HG02884 (cell line): Measurements from ENCODE around the gene SLC9A1.
"Not testable (repeated sequence)": the region's sequence is repeated elsewhere in the genome, so short reads cannot be mapped to it uniquely, and the experiment has no call there.

Experiments
- ATAC-seq: cut with Tn5 transposase; IDR thresholded peaks from one replicate; pipeline ENCODE4 v1.9.1; 2021; ENCODE audit warnings: mild to moderate bottlenecking, moderate library complexity; ENCODE audit not compliant: unreplicated experiment

Gene SLC9A1

GRCh38 chr1:27135541-27136235 lies 19.2 kb downstream of the SLC9A1 start:
- no peak for ATAC-seq

- no peak for ATAC-seq
These were observed 20.9 kb downstream of the SLC9A1 start for GRCh38 chr1:27133991-27134390.

- no peak for ATAC-seq
These were observed 21.8 kb downstream of the SLC9A1 start for GRCh38 chr1:27133158-27133557.

- ATAC-seq, result no peak
These were observed 22.3 kb downstream of the SLC9A1 start for GRCh38 chr1:27132624-27133023.

- ATAC-seq, result no peak
These were observed 22.8 kb downstream of the SLC9A1 start for GRCh38 chr1:27132147-27132546.

- no peak for ATAC-seq
These were observed 24.1 kb downstream of the SLC9A1 start for GRCh38 chr1:27130798-27131197.

GRCh38 chr1:27129225-27129624 lies 25.7 kb downstream of the SLC9A1 start:
- no peak for ATAC-seq

- ATAC-seq, result no peak
These were observed 27.5 kb downstream of the SLC9A1 start for GRCh38 chr1:27127419-27127818.

GRCh38 chr1:27126391-27126790 lies 28.5 kb downstream of the SLC9A1 start:
- no peak for ATAC-seq

GRCh38 chr1:27125125-27125524 lies 29.8 kb downstream of the SLC9A1 start:
- ATAC-seq, result not testable (repeated sequence)

GRCh38 chr1:27124405-27124804 lies 30.5 kb downstream of the SLC9A1 start:
- ATAC-seq, result no peak

- no peak for ATAC-seq
These were observed 32.3 kb downstream of the SLC9A1 start for GRCh38 chr1:27122652-27123051.

- no peak for ATAC-seq
These were observed 34.1 kb downstream of the SLC9A1 start for GRCh38 chr1:27120854-27121253.

- no peak for ATAC-seq
These were observed 36.6 kb downstream of the SLC9A1 start for GRCh38 chr1:27118440-27118689.

- no peak for ATAC-seq
These were observed 37.0 kb downstream of the SLC9A1 start for GRCh38 chr1:27117733-27118439.

GRCh38 chr1:27116697-27117096 lies 38.2 kb downstream of the SLC9A1 start:
- ATAC-seq, result no peak

- no peak for ATAC-seq
These were observed 38.7 kb downstream of the SLC9A1 start for GRCh38 chr1:27116232-27116631.

- ATAC-seq, result no peak
These were observed 40.4 kb downstream of the SLC9A1 start for GRCh38 chr1:27114546-27114945.

- ATAC-seq, result no peak
These were observed 41.1 kb downstream of the SLC9A1 start for GRCh38 chr1:27113861-27114260.

- ATAC-seq, result peak; percentile 78
These were observed 43.0 kb downstream of the SLC9A1 start for GRCh38 chr1:27111626-27112573.

- ATAC-seq, result no peak
These were observed 45.7 kb downstream of the SLC9A1 start for GRCh38 chr1:27109103-27109822.
